H9 (cell line): ENCODE measurements around the gene KCNH1. TPM values are rescaled to one million over a fixed set of nuclear protein-coding genes. Genes with fewer than 3 reads are reported as not detected.

Experiments used
- DNase-seq: peaks from one replicate; pipeline ENCODE4 v3.0.0-alpha.2; 2017
- H2AFZ ChIP-seq: one replicate; pipeline ENCODE4 v1.6.1; 2013; ENCODE audit warnings: mild to moderate bottlenecking, low read length, control low read depth, moderate library complexity
- H2AK5ac ChIP-seq: 2 replicates; pipeline ENCODE4 v1.6.1; 2013; ENCODE audit warnings: low read length, control low read depth, mixed read lengths; ENCODE audit not compliant: insufficient read length
- H2BK120ac ChIP-seq: one replicate; pipeline ENCODE4 v1.6.1; 2013; ENCODE audit warnings: low read depth, mild to moderate bottlenecking, low read length, control low read depth, inconsistent platforms; ENCODE audit not compliant: poor library complexity, severe bottlenecking
- H2BK12ac ChIP-seq: 2 replicates; pipeline ENCODE4 v1.6.1; 2013; ENCODE audit warnings: low read length, control low read depth, mixed read lengths, low read depth; ENCODE audit not compliant: insufficient read length
- H2BK15ac ChIP-seq: 2 replicates; pipeline ENCODE4 v1.6.1; 2013; ENCODE audit warnings: low read depth, low read length, control low read depth
- H2BK20ac ChIP-seq: one replicate; pipeline ENCODE4 v1.6.1; 2013; ENCODE audit warnings: low read depth, mild to moderate bottlenecking, low read length, control low read depth, inconsistent platforms; ENCODE audit not compliant: poor library complexity, severe bottlenecking
- H2BK5ac ChIP-seq: 2 replicates; pipeline ENCODE4 v1.6.1; 2013; ENCODE audit warnings: low read length, control low read depth, mixed read lengths; ENCODE audit not compliant: insufficient read length
- H3K14ac ChIP-seq: 2 replicates; pipeline ENCODE4 v1.6.1; 2013; ENCODE audit warnings: low read length, control low read depth; ENCODE audit not compliant: insufficient read depth
- H3K18ac ChIP-seq: 2 replicates; pipeline ENCODE4 v1.6.1; 2013; ENCODE audit warnings: low read depth, mild to moderate bottlenecking, mixed read lengths, low read length, control low read depth; ENCODE audit not compliant: insufficient read length
- H3K23ac ChIP-seq: 2 replicates; pipeline ENCODE4 v1.6.1; 2013; ENCODE audit warnings: low read length, control low read depth, mixed read lengths, low read depth; ENCODE audit not compliant: insufficient read length
- H3K23me2 ChIP-seq: 2 replicates; pipeline ENCODE4 v1.6.1; 2013; ENCODE audit warnings: low read depth, mild to moderate bottlenecking, mixed read lengths, low read length, control low read depth; ENCODE audit not compliant: insufficient read length, poor library complexity, severe bottlenecking
- H3K27ac ChIP-seq: 2 replicates; pipeline ENCODE4 v1.5.1; 2013; ENCODE audit warnings: low read length, control low read depth, mixed read lengths, low read depth; ENCODE audit not compliant: insufficient read length
- H3K27me3 ChIP-seq: 2 replicates; pipeline ENCODE4 v1.6.1; 2013; ENCODE audit warnings: low read length, control low read depth, inconsistent platforms; ENCODE audit not compliant: insufficient read depth
- H3K4ac ChIP-seq: 2 replicates; pipeline ENCODE4 v1.6.1; 2013; ENCODE audit warnings: low read depth, mild to moderate bottlenecking, control low read depth, inconsistent platforms, low read length, moderate library complexity
- H3K4me1 ChIP-seq: 2 replicates; pipeline ENCODE4 v1.6.1; 2013; ENCODE audit warnings: low read length, control low read depth, inconsistent platforms; ENCODE audit not compliant: insufficient read depth
- H3K4me2 ChIP-seq: 2 replicates; pipeline ENCODE4 v1.6.1; 2013; ENCODE audit warnings: low read length, control low read depth, mixed read lengths; ENCODE audit not compliant: insufficient read length, insufficient read depth
- H3K56ac ChIP-seq: 2 replicates; pipeline ENCODE4 v1.6.1; 2013; ENCODE audit warnings: low read depth, mild to moderate bottlenecking, mixed read lengths, low read length, control low read depth; ENCODE audit not compliant: insufficient read length
- H3K79me1 ChIP-seq: 2 replicates; pipeline ENCODE4 v1.6.1; 2013; ENCODE audit warnings: low read depth, mild to moderate bottlenecking, moderate library complexity, low read length, control low read depth, inconsistent platforms; ENCODE audit not compliant: insufficient read depth, poor library complexity, severe bottlenecking
- H3K79me2 ChIP-seq: 2 replicates; pipeline ENCODE4 v1.6.1; 2013; ENCODE audit warnings: low read length, control low read depth, inconsistent platforms; ENCODE audit not compliant: insufficient read depth
- H3K9ac ChIP-seq: 2 replicates; pipeline ENCODE4 v1.6.1; 2013; ENCODE audit warnings: low read length, control low read depth, mixed read lengths; ENCODE audit not compliant: insufficient read length; ENCODE audit errors: extremely low read depth
- H3K9me3 ChIP-seq: one replicate; pipeline ENCODE4 v1.6.1; 2013; ENCODE audit warnings: low read depth, low read length, inconsistent platforms; ENCODE audit not compliant: control insufficient read depth
- H3T11ph ChIP-seq: one replicate; pipeline ENCODE4 v1.6.1; 2013; ENCODE audit warnings: mild to moderate bottlenecking, low read length, control low read depth, inconsistent platforms
- H4K20me1 ChIP-seq: one replicate; pipeline ENCODE4 v1.6.1; 2013; ENCODE audit not compliant: control insufficient read depth, insufficient read length, insufficient read depth
- H4K5ac ChIP-seq: 2 replicates; pipeline ENCODE4 v1.6.1; 2013; ENCODE audit warnings: low read depth, mild to moderate bottlenecking, mixed read lengths, low read length, control low read depth; ENCODE audit not compliant: insufficient read length
- H4K8ac ChIP-seq: replicated peaks from 2 replicates; pipeline ENCODE4 v1.6.1; 2013; ENCODE audit warnings: low read length, control low read depth, mixed read lengths, low read depth; ENCODE audit not compliant: insufficient read length
- H4K91ac ChIP-seq: 2 replicates; pipeline ENCODE4 v1.6.1; 2013; ENCODE audit warnings: low read depth, mild to moderate bottlenecking, moderate library complexity, mixed read lengths, low read length, control low read depth; ENCODE audit not compliant: insufficient read length
- H3K27ac Mint-ChIP-seq, 3 experiments: 2 replicates in 2 of 3; 3 replicates in 1 of 3; pipeline ENCODE4 v1.8.0; 2020 to 2021; ENCODE audit warnings: mixed read lengths in 3 of 3, mild to moderate bottlenecking in 1 of 3, moderate library complexity in 1 of 3
- H3K27me3 Mint-ChIP-seq: 2 replicates; pipeline ENCODE4 v1.8.0; 2021; ENCODE audit warnings: low read depth, mild to moderate bottlenecking, moderate library complexity, mixed read lengths
- H3K36me3 Mint-ChIP-seq, 3 experiments: 2 replicates in 2 of 3; 3 replicates in 1 of 3; pipeline ENCODE4 v1.8.0; 2020 to 2021; ENCODE audit warnings: low read depth in 3 of 3, mixed read lengths in 3 of 3; ENCODE audit not compliant: insufficient read depth in 1 of 3
- H3K4me1 Mint-ChIP-seq, 2 experiments: 2 replicates each; pipeline ENCODE4 v1.8.0; 2020; ENCODE audit warnings: mixed read lengths in 2 of 2
- H3K4me3 Mint-ChIP-seq, 2 experiments: 2 replicates in 1 of 2; 3 replicates in 1 of 2; pipeline ENCODE4 v1.8.0; 2020 to 2021; ENCODE audit warnings: mild to moderate bottlenecking in 2 of 2, mixed read lengths in 2 of 2, moderate library complexity in 1 of 2
- H3K9me3 Mint-ChIP-seq, 2 experiments: 2 replicates in 1 of 2; 3 replicates in 1 of 2; pipeline ENCODE4 v1.8.0; 2020; ENCODE audit warnings: mild to moderate bottlenecking in 2 of 2, mixed read lengths in 2 of 2, moderate library complexity in 1 of 2
- CTCF ChIP-seq: fragments of 200-600 bp; sonication (generic); conservative IDR thresholded peaks from 3 replicates; pipeline ENCODE4 v1.8.0; 2021; ENCODE audit warnings: antibody characterized with exemption, mild to moderate bottlenecking
- WGBS: extraction: QIAGEN DNeasy Blood & Tissue Kit; methylation state at CpG from one replicate; pipeline ENCODE4 v1.1.7; 2013; ENCODE audit warnings: missing lambda C conversion rate, low lambda C conversion rate, mixed read lengths; ENCODE audit not compliant: insufficient read length; ENCODE audit errors: extremely low coverage; 5-methylcytosine and 5-hydroxymethylcytosine counted together
- total RNA-seq: library from RNA; stranded (reverse); gene quantifications from 2 replicates; pipeline ENCODE4 v1.2.1, GENCODE V29; 2021

Gene KCNH1
- total RNA-seq, 1 experiment from 2014 or later, result 0.11 TPM

DNA sequence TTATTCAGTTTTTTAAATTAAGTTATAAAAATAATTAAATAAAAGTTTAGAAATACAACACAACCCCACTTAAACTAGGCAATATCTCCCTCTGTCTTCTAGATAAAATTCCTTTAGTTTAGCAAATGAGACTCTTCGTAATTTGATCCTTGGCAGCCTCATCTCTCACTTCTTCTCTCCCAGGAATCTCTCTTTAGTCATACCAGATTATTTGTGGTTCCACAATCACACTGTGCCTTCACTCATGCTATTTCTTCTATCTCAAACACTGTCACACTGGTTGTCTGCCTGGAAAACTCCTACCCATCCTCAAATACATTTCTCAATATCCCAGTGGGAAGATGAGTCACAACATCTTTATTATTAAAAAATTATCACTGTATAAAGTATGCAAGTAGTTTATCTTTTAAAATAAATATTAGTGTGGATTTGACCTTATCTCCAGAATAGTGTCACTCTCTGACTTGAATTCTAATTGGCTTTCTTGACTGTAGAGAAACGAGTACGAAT is 195.5 kb downstream of the KCNH1 start:
- no peaks in the 10 kb centered on the region for H3K27me3 ChIP-seq
- H3K9me3 ChIP-seq, result no peaks in the 10 kb centered on the region
- H4K91ac ChIP-seq, result no peak overlapping the region
- no peak overlapping the region for H3K27ac ChIP-seq
- TF ChIP-seq CTCF, result no peak
- Mint-ChIP-seq H3K4me1 (no peaks in the 10 kb centered on the region), H3K27me3 (no peaks in the 10 kb centered on the region), H3K36me3 (no peaks in the 10 kb centered on the region), H3K27ac (no peak overlapping the region), H3K9me3 (no peaks in the 10 kb centered on the region), H3K4me3 (no peak overlapping the region)
- H3K79me1 ChIP-seq, result no peaks in the 10 kb centered on the region
- H3K14ac ChIP-seq, result no peak overlapping the region
- H4K5ac ChIP-seq, result no peak overlapping the region
- H2AFZ ChIP-seq, result no peak overlapping the region
- H2AK5ac ChIP-seq, result no peak overlapping the region
- H3K4me2 ChIP-seq, result no peak overlapping the region
- no CpG with 5 or more reads among the region's 3 CpGs for WGBS
- no peak overlapping the region for H2BK120ac ChIP-seq
- H3K23me2 ChIP-seq, result no peaks in the 10 kb centered on the region
- H4K8ac ChIP-seq, result no peak overlapping the region
- peaks cover 2% of the 10 kb centered on the region; the same call in 1 of the 2 replicates for H3K4me1 ChIP-seq
- no peak overlapping the region for H3K9ac ChIP-seq
- no peak overlapping the region for H2BK5ac ChIP-seq
- no peak overlapping the region for H3K4ac ChIP-seq
- DNase-seq, result no peak
- H4K20me1 ChIP-seq, result no peaks in the 10 kb centered on the region
- H3K56ac ChIP-seq, result no peak overlapping the region
- H3T11ph ChIP-seq, result no peak overlapping the region
- H3K23ac ChIP-seq, result no peak overlapping the region
- H2BK20ac ChIP-seq, result no peak overlapping the region
- H3K79me2 ChIP-seq, result no peaks in the 10 kb centered on the region
- no peak overlapping the region for H2BK15ac ChIP-seq
- H2BK12ac ChIP-seq, result no peak overlapping the region
- no peak overlapping the region for H3K18ac ChIP-seq
